ENCODE measurements around the gene ZC3H12A. TPM values are rescaled to one million over a fixed set of nuclear protein-coding genes. Genes with fewer than 3 reads are reported as not detected.

The ZC3H12A gene
- total RNA-seq, 1 donor from 2014 or later = 6.0 TPM

GRCh38 chr1:37433171-37433570, 41.2 kb upstream of the ZC3H12A start:
- H3K27ac Mint-ChIP-seq = no peak overlapping the region
- H3K36me3 Mint-ChIP-seq = no peaks in the 10 kb centered on the region
- no peak for TF ChIP-seq CTCF (conservative IDR thresholded peaks at IDR 0.05)
- no peak overlapping the region for H3K4me3 Mint-ChIP-seq
- no peaks in the 10 kb centered on the region for H3K4me1 Mint-ChIP-seq (ENCODE audit: unreplicated experiment)
- H3K27me3 Mint-ChIP-seq = peaks cover 51% of the 10 kb centered on the region
- H3K9me3 Mint-ChIP-seq = no peaks in the 10 kb centered on the region
- no peak for DNase-seq (ENCODE audit: extremely low spot score, unreplicated experiment)

GRCh38 chr1:37434292-37435225, 39.8 kb upstream of the ZC3H12A start:
- peak; percentile 81 for DNase-seq (ENCODE audit: extremely low spot score, unreplicated experiment)
- no peaks in the 10 kb centered on the region for H3K36me3 Mint-ChIP-seq
- no peak overlapping the region for H3K27ac Mint-ChIP-seq
- no peak overlapping the region for H3K4me3 Mint-ChIP-seq
- no peaks in the 10 kb centered on the region for H3K9me3 Mint-ChIP-seq
- H3K27me3 Mint-ChIP-seq = peaks cover 45% of the 10 kb centered on the region
- no peaks in the 10 kb centered on the region for H3K4me1 Mint-ChIP-seq (ENCODE audit: unreplicated experiment)
- peak; percentile 98 for TF ChIP-seq CTCF (conservative IDR thresholded peaks at IDR 0.05)

- H3K27me3 Mint-ChIP-seq = peaks cover 37% of the 10 kb centered on the region
- DNase-seq (ENCODE audit: extremely low spot score, unreplicated experiment) = no peak
- H3K4me3 Mint-ChIP-seq = no peak overlapping the region
- H3K27ac Mint-ChIP-seq = no peak overlapping the region
- no peaks in the 10 kb centered on the region for H3K9me3 Mint-ChIP-seq
- no peak for TF ChIP-seq CTCF (conservative IDR thresholded peaks at IDR 0.05)
- no peaks in the 10 kb centered on the region for H3K36me3 Mint-ChIP-seq
- H3K4me1 Mint-ChIP-seq (ENCODE audit: unreplicated experiment) = no peaks in the 10 kb centered on the region
These were observed 37.3 kb upstream of the ZC3H12A start for GRCh38 chr1:37437087-37437486.

- Mint-ChIP-seq H3K9me3 (no peaks in the 10 kb centered on the region), H3K4me3 (no peak overlapping the region), H3K36me3 (no peaks in the 10 kb centered on the region), H3K4me1 (ENCODE audit: unreplicated experiment) (no peaks in the 10 kb centered on the region), H3K27me3 (peaks cover 41% of the 10 kb centered on the region), H3K27ac (no peak overlapping the region)
- DNase-seq (ENCODE audit: extremely low spot score, unreplicated experiment) = no peak
- TF ChIP-seq CTCF (conservative IDR thresholded peaks at IDR 0.05) = no peak
These were observed 36.1 kb upstream of the ZC3H12A start for GRCh38 chr1:37438037-37438868.

- no peak for DNase-seq (ENCODE audit: extremely low spot score, unreplicated experiment)
- H3K4me3 Mint-ChIP-seq = no peak overlapping the region
- H3K36me3 Mint-ChIP-seq = no peaks in the 10 kb centered on the region
- peaks cover 47% of the 10 kb centered on the region for H3K27me3 Mint-ChIP-seq
- no peak overlapping the region for H3K27ac Mint-ChIP-seq
- H3K9me3 Mint-ChIP-seq = no peaks in the 10 kb centered on the region
- no peak for TF ChIP-seq CTCF (conservative IDR thresholded peaks at IDR 0.05)
- no peaks in the 10 kb centered on the region for H3K4me1 Mint-ChIP-seq (ENCODE audit: unreplicated experiment)
These were observed 35.5 kb upstream of the ZC3H12A start for GRCh38 chr1:37438869-37439343.

Measured in type B pancreatic cell (in vitro differentiated cells).